Large intestine (tissue), 3 donors: ENCODE data around the gene AK9. TPM values are rescaled to one million over a fixed set of nuclear protein-coding genes. Genes with fewer than 3 reads are reported as not detected.
"Not testable (repeated sequence)": the region's sequence is repeated elsewhere in the genome, so short reads cannot be mapped to it uniquely, and the experiment has no call there.

Source experiments
- DNase-seq, 2 donors: peaks; one replicate each; pipeline versions ENCODE4 v3.0.0 to v3.0.0-alpha.2; 2013
- H3K27ac ChIP-seq: one replicate; pipeline ENCODE4 v1.5.1; 2013; ENCODE audit warnings: low read length
- H3K27me3 ChIP-seq: 2 replicates; pipeline ENCODE4 v1.6.1; 2013; ENCODE audit warnings: low read length; ENCODE audit not compliant: control insufficient read depth, insufficient read depth
- H3K36me3 ChIP-seq: 2 replicates; pipeline ENCODE4 v1.6.1; 2013; ENCODE audit warnings: low read length; ENCODE audit not compliant: control insufficient read depth, insufficient read depth
- H3K4me1 ChIP-seq: one replicate; pipeline ENCODE4 v1.6.1; 2013; ENCODE audit warnings: low read length; ENCODE audit not compliant: control insufficient read depth, insufficient read depth
- H3K4me3 ChIP-seq: one replicate; pipeline ENCODE4 v1.5.1; 2013; ENCODE audit warnings: low read length
- H3K9me3 ChIP-seq: one replicate; pipeline ENCODE4 v1.6.1; 2013; ENCODE audit warnings: mild to moderate bottlenecking, low read depth, low read length, moderate library complexity; ENCODE audit not compliant: control insufficient read depth
- WGBS: methylation state at CpG from one replicate; pipeline ENCODE4 v1.1.5; 2013; ENCODE audit warnings: low lambda C conversion rate; ENCODE audit not compliant: insufficient coverage; 5-methylcytosine and 5-hydroxymethylcytosine counted together
- polyA plus RNA-seq: library from polyadenylated mRNA; unstranded; fragments of 120-200 nt; gene quantifications from one replicate; pipeline ENCODE4 v1.2.1, GENCODE V29; 2013

Gene AK9
- polyA plus RNA-seq, 1 donor, result 7.2 TPM

DNA sequence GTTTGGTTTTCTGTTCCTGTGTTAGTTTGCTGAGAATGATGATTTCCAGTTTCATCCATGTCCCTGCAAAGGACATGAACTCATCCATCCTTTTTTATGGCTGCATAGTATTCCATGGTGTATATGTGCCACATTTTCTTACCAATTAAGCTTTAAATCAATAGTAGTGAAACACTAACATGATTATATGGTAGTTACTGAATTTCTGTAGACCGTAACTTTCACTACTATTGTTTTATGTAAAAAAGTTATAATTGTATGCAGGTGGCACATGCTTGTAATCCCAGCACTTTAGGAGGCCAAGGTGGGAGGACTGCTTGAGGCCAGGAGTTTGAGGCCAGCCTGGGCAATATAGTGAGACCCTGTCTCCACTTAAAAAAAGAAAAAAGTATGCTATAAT, 229.8 kb downstream of the AK9 start:
- H3K27me3 ChIP-seq, H3K9me3 ChIP-seq, DNase-seq, H3K27ac ChIP-seq, H3K4me3 ChIP-seq: not testable (repeated sequence)
- Histone ChIP-seq H3K4me1 (peaks cover 24% of the 10 kb centered on the region), H3K36me3 (peaks cover 18% of the 10 kb centered on the region)
- WGBS, result no CpG with 5 or more reads among the region's 1 CpG

- H3K4me1 ChIP-seq, result peaks cover 19% of the 10 kb centered on the region
- H3K9me3 ChIP-seq, result no peaks in the 10 kb centered on the region
- DNase-seq, result peak in 1 of 2 donors; percentile 35
- no peaks in the 10 kb centered on the region for H3K27me3 ChIP-seq
- H3K4me3 ChIP-seq, result no peak overlapping the region
- no CpG with 5 or more reads among the region's 3 CpGs for WGBS
- H3K36me3 ChIP-seq, result peaks cover 11% of the 10 kb centered on the region
- peak overlapping the region; percentile 22 for H3K27ac ChIP-seq
Measured at GRCh38 chr6:109460161-109460829, 230.7 kb downstream of the AK9 start.

DNA sequence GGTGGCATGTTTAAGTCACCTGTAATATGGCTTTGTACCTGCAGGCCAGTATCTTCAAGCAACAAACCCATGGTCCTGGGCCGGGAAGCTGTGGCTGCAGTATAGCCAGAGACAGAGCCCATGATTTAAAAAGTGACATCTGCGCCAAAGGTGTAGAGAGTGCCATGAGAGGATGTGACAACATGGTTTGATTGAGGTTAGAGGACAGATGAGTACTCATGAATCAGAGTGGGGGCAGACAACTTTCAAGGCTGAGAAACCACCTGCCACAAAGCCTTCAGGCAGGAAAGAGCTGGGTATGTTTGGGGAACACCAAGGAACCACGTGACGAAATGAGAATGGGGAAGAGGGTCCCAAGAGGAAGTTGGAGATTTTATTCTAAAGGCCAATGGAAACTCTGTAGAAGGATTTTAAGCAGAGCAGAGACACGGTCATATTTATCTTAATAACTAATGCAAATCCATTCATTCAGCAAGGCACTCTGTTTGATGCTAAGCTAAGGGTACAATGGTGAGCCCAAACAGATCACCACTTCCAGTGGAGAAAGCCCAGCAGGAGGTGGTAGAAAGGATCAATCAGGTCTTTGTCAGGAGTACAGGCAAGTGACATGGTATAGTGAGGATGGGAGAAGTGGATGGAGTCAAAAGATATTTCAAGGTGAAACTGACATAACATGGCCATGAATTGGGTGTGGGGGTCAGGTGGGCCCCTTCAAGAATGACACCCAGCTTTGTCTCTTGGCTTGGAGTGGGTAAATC, 232.0 kb downstream of the AK9 start:
- peaks cover 25% of the 10 kb centered on the region for H3K4me1 ChIP-seq
- 75% methylated on average over 1 of the region's 5 CpGs for WGBS
- no peaks in the 10 kb centered on the region for H3K27me3 ChIP-seq
- H3K4me3 ChIP-seq, result no peak overlapping the region
- no peak overlapping the region for H3K27ac ChIP-seq
- H3K9me3 ChIP-seq, result no peaks in the 10 kb centered on the region
- peaks cover 7% of the 10 kb centered on the region for H3K36me3 ChIP-seq
- no peak for DNase-seq

DNA sequence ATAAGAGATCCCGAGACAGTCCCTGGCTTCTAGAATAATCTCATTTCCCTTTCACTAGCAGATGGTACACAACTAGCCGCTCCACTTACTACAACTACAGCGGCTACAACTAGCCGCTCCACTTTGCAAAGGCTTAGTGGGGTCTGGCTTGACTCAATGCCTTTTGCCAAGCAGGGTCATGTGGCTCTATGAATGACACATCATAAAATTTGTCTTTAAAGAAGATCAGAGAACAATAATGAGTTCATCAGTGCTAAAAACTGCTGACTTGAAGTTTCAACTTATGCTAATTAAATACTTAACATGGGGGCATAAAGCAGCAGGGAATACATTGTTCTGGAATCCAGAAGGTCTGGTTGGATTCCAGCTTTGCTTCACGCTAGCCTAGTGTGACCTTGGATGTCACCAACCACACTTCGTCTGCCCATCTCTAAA, 233.4 kb downstream of the AK9 start:
- no peak for DNase-seq
- WGBS, result no CpG with 5 or more reads among the region's 6 CpGs
- Histone ChIP-seq H3K36me3 (peaks cover 19% of the 10 kb centered on the region), H3K27ac (peak overlapping the region; percentile 91), H3K9me3 (peaks cover 3% of the 10 kb centered on the region), H3K4me1 (peaks cover 31% of the 10 kb centered on the region), H3K4me3 (no peak overlapping the region), H3K27me3 (no peaks in the 10 kb centered on the region)

GRCh38 chr6:109456710-109457561, 234.1 kb downstream of the AK9 start:
- no peaks in the 10 kb centered on the region for H3K27me3 ChIP-seq
- peak overlapping the region; percentile 91 for H3K27ac ChIP-seq
- peaks cover 3% of the 10 kb centered on the region for H3K9me3 ChIP-seq
- DNase-seq, result peak in 1 of 2 donors; percentile 70
- peak overlapping the region; percentile 96 for H3K4me3 ChIP-seq
- peaks cover 31% of the 10 kb centered on the region for H3K4me1 ChIP-seq
- H3K36me3 ChIP-seq, result peaks cover 23% of the 10 kb centered on the region
- no CpG with 5 or more reads among the region's 16 CpGs for WGBS

- no peak for DNase-seq
- H3K27ac ChIP-seq, result peak overlapping the region; percentile 91
- peaks cover 31% of the 10 kb centered on the region for H3K4me1 ChIP-seq
- no peaks in the 10 kb centered on the region for H3K27me3 ChIP-seq
- WGBS, result 20% methylated on average over 2 of the region's 38 CpGs
- H3K4me3 ChIP-seq, result peak overlapping the region; percentile 96
- peaks cover 27% of the 10 kb centered on the region for H3K36me3 ChIP-seq
- peaks cover 3% of the 10 kb centered on the region for H3K9me3 ChIP-seq
Measured at GRCh38 chr6:109456111-109456583, 234.9 kb downstream of the AK9 start.

DNA sequence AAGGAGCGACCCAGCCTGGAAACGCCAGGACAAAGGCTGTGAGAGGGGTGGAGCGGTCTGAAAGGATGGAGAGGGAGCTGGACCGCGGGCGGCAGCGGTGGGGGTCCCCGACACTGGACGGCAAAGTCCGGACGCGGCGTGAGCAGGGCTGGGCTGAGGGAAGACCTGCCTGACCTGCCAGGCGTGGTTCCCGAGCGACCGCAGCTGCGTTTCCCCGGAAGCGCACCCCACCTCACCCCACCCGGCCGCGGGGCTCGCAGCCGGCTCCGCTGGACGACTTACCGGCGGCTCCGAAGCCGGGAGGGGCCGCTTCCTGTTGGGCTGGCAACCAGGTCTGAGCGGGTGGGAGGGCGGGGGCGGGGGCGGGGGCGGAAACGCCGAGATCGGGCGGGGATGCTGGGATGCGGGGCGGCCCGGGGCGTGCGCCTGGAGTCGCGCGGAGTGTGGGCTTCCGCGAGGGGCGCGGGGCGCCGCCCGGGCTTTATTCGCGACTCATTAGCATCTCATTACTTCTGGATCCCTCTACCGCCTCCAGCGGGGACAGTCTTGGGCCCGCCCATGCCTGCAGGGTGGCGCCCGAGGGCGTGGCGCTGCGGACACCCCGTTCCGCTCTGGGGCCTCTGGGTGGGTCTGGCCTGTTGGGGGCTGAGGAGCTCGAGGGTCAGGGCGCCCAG, 235.4 kb downstream of the AK9 start, which contains the start of gene MICAL1:
TSS of gene MICAL1 (minus strand) at position 336 of the 674 bp plus-strand sequence. CDS start 1,576 bp downstream, outside the sequence.
- no CpG with 5 or more reads among the region's 70 CpGs for WGBS
- peak within 1 kb of the TSS; percentile 96 for H3K4me3 ChIP-seq
- H3K27ac ChIP-seq, result peak within 1 kb of the TSS; percentile 91
- H3K27me3 ChIP-seq, result no peaks in the 10 kb centered on the region
- peak; percentile 80 to 91 for DNase-seq
- H3K36me3 ChIP-seq, result peaks cover 29% of the 10 kb centered on the region
- H3K4me1 ChIP-seq, result peaks cover 31% of the 10 kb centered on the region
- H3K9me3 ChIP-seq, result peaks cover 3% of the 10 kb centered on the region

GRCh38 chr6:109454496-109455436, 236.2 kb downstream of the AK9 start:
- H3K27me3 ChIP-seq, result no peaks in the 10 kb centered on the region
- H3K27ac ChIP-seq, result peak overlapping the region; percentile 91
- H3K36me3 ChIP-seq, result peaks cover 38% of the 10 kb centered on the region
- peaks cover 3% of the 10 kb centered on the region for H3K9me3 ChIP-seq
- WGBS, result 0% methylated on average over 2 of the region's 48 CpGs
- H3K4me3 ChIP-seq, result peak overlapping the region; percentile 96
- peak; percentile 81 to 86 for DNase-seq
- peaks cover 28% of the 10 kb centered on the region for H3K4me1 ChIP-seq
